IPS-18a (cell line): ENCODE results near the gene PNISR.
A peak's percentile ranks its signal among the peaks of the same experiment; 100 is the strongest.
"Not testable (repeated sequence)": the region's sequence is repeated elsewhere in the genome, so short reads cannot be mapped to it uniquely, and the experiment has no call there.

Experiments used
- H3K27ac ChIP-seq: one replicate; pipeline ENCODE4 v1.5.1; 2013; ENCODE audit warnings: low read length
- H3K27me3 ChIP-seq: one replicate; pipeline ENCODE4 v1.6.1; 2013; ENCODE audit warnings: mild to moderate bottlenecking, low read length; ENCODE audit not compliant: control insufficient read depth, insufficient read depth
- H3K36me3 ChIP-seq: one replicate; pipeline ENCODE4 v1.6.1; 2013; ENCODE audit warnings: low read depth, low read length; ENCODE audit not compliant: control insufficient read depth
- H3K4me1 ChIP-seq: one replicate; pipeline ENCODE4 v1.6.1; 2013; ENCODE audit warnings: low read depth, low read length; ENCODE audit not compliant: control insufficient read depth
- H3K4me3 ChIP-seq: one replicate; pipeline ENCODE4 v1.5.1; 2013; ENCODE audit warnings: low read length
- H3K9ac ChIP-seq: one replicate; pipeline ENCODE4 v1.6.1; 2013; ENCODE audit warnings: mild to moderate bottlenecking, low read length, moderate library complexity
- H3K9me3 ChIP-seq: one replicate; pipeline ENCODE4 v1.6.1; 2013; ENCODE audit warnings: low read depth, low read length; ENCODE audit not compliant: control insufficient read depth

The PNISR gene

GRCh38 chr6:99424761-99425646 is at the start of gene PNISR:
TSS of gene PNISR (minus strand) at chr6:99425308. CDS start at chr6:99414659, 10,649 bp downstream.
- H3K9me3 ChIP-seq: no peaks in the 10 kb centered on the region
- H3K27ac ChIP-seq: peak within 1 kb of the TSS; percentile 99
- H3K36me3 ChIP-seq: peaks cover 14% of the 10 kb centered on the region
- H3K27me3 ChIP-seq: no peaks in the 10 kb centered on the region
- H3K4me3 ChIP-seq: peak within 1 kb of the TSS; percentile 89
- H3K4me1 ChIP-seq: peaks cover 19% of the 10 kb centered on the region
- H3K9ac ChIP-seq: peak within 1 kb of the TSS; percentile 99

- Histone ChIP-seq H3K9ac (no peak overlapping the region), H3K36me3 (no peaks in the 10 kb centered on the region), H3K4me1 (no peaks in the 10 kb centered on the region)
Observed at GRCh38 chr6:99473730-99474129, 48.6 kb upstream of the PNISR start.

GRCh38 chr6:99471638-99472037 is 46.5 kb upstream of the PNISR start:
- H3K4me1 ChIP-seq: no peaks in the 10 kb centered on the region
- H3K9ac ChIP-seq: no peak overlapping the region
- H3K27me3 ChIP-seq: no peaks in the 10 kb centered on the region
- H3K27ac ChIP-seq: no peak overlapping the region
- H3K4me3 ChIP-seq: no peak overlapping the region
- no peaks in the 10 kb centered on the region for H3K36me3 ChIP-seq
- H3K9me3 ChIP-seq: no peaks in the 10 kb centered on the region

More at GRCh38 chr6:99473730-99474129, 48.6 kb upstream of the PNISR start:
- no peak overlapping the region for H3K4me3 ChIP-seq
- no peak overlapping the region for H3K27ac ChIP-seq
- H3K9me3 ChIP-seq: no peaks in the 10 kb centered on the region
- H3K27me3 ChIP-seq: no peaks in the 10 kb centered on the region

- Histone ChIP-seq H3K9ac (no peak overlapping the region), H3K27ac (no peak overlapping the region), H3K36me3 (peaks cover 7% of the 10 kb centered on the region), H3K4me1 (no peaks in the 10 kb centered on the region), H3K4me3 (no peak overlapping the region), H3K27me3 (no peaks in the 10 kb centered on the region), H3K9me3 (no peaks in the 10 kb centered on the region)
Observed at GRCh38 chr6:99467509-99468106, 42.5 kb upstream of the PNISR start.

GRCh38 chr6:99459133-99459532 is 34.0 kb upstream of the PNISR start:
- H3K4me1 ChIP-seq, H3K4me3 ChIP-seq, H3K9ac ChIP-seq, H3K36me3 ChIP-seq, H3K27me3 ChIP-seq, H3K9me3 ChIP-seq, H3K27ac ChIP-seq: not testable (repeated sequence)

GRCh38 chr6:99458319-99458718 is 33.2 kb upstream of the PNISR start:
- Histone ChIP-seq H3K9me3 (peaks cover 5% of the 10 kb centered on the region), H3K27me3 (no peaks in the 10 kb centered on the region), H3K36me3 (no peaks in the 10 kb centered on the region), H3K4me3 (no peak overlapping the region), H3K4me1 (peaks cover 5% of the 10 kb centered on the region), H3K27ac (no peak overlapping the region), H3K9ac (no peak overlapping the region)

- Histone ChIP-seq H3K36me3 (no peaks in the 10 kb centered on the region), H3K9ac (no peak overlapping the region), H3K4me1 (no peaks in the 10 kb centered on the region), H3K9me3 (no peaks in the 10 kb centered on the region), H3K27me3 (no peaks in the 10 kb centered on the region), H3K4me3 (no peak overlapping the region), H3K27ac (no peak overlapping the region)
Observed at GRCh38 chr6:99446076-99446475, 21.0 kb upstream of the PNISR start.

- Histone ChIP-seq H3K27ac (no peak overlapping the region), H3K27me3 (no peaks in the 10 kb centered on the region), H3K36me3 (peaks cover 12% of the 10 kb centered on the region), H3K4me3 (no peak overlapping the region), H3K9ac (no peak overlapping the region), H3K9me3 (no peaks in the 10 kb centered on the region), H3K4me1 (no peaks in the 10 kb centered on the region)
Observed at GRCh38 chr6:99434702-99435530, 9.8 kb upstream of the PNISR start.

- no peak overlapping the region for H3K9ac ChIP-seq
- H3K36me3 ChIP-seq: peaks cover 7% of the 10 kb centered on the region
- H3K27me3 ChIP-seq: no peaks in the 10 kb centered on the region
- H3K4me3 ChIP-seq: no peak overlapping the region
- H3K4me1 ChIP-seq: no peaks in the 10 kb centered on the region
- H3K9me3 ChIP-seq: no peaks in the 10 kb centered on the region
- no peak overlapping the region for H3K27ac ChIP-seq
Observed at GRCh38 chr6:99432877-99433276, 7.8 kb upstream of the PNISR start.

- H3K27me3 ChIP-seq: no peaks in the 10 kb centered on the region
- peaks cover 5% of the 10 kb centered on the region for H3K4me1 ChIP-seq
- H3K4me3 ChIP-seq: no peak overlapping the region
- H3K36me3 ChIP-seq: peaks cover 7% of the 10 kb centered on the region
- no peaks in the 10 kb centered on the region for H3K9me3 ChIP-seq
- H3K27ac ChIP-seq: no peak overlapping the region
- H3K9ac ChIP-seq: no peak overlapping the region
Observed at GRCh38 chr6:99431901-99432300, 6.8 kb upstream of the PNISR start.

- Histone ChIP-seq H3K36me3 (peaks cover 12% of the 10 kb centered on the region), H3K4me1 (peaks cover 19% of the 10 kb centered on the region), H3K4me3 (no peak overlapping the region), H3K9ac (no peak overlapping the region), H3K27me3 (no peaks in the 10 kb centered on the region), H3K9me3 (no peaks in the 10 kb centered on the region), H3K27ac (no peak overlapping the region)
Observed at GRCh38 chr6:99427988-99428387, 2.9 kb upstream of the PNISR start.
